ENCODE measurements around the gene TMCO6.
A peak's percentile ranks its signal among the peaks of the same experiment; 100 is the strongest.

TMCO6 gene

GRCh38 chr5:140674211-140674610 lies 35.0 kb downstream of the TMCO6 start:
- TF ChIP-seq CTCF (IDR thresholded peaks at IDR 0.05; ENCODE audit: control insufficient read depth, extremely low read depth, insufficient read depth): no peak
- DNase-seq (ENCODE audit: low read depth): no peak
- no peak overlapping the region for H3K4me3 ChIP-seq (ENCODE audit: low read depth, low read length)

- no peak for DNase-seq (ENCODE audit: low read depth)
- no peak for TF ChIP-seq CTCF (IDR thresholded peaks at IDR 0.05; ENCODE audit: control insufficient read depth, extremely low read depth, insufficient read depth)
- no peak overlapping the region for H3K4me3 ChIP-seq (ENCODE audit: low read depth, low read length)
Observed at GRCh38 chr5:140674629-140675028, 35.4 kb downstream of the TMCO6 start.

GRCh38 chr5:140677947-140678346 lies 38.7 kb downstream of the TMCO6 start:
- no peak overlapping the region for H3K4me3 ChIP-seq (ENCODE audit: low read depth, low read length)
- TF ChIP-seq CTCF (IDR thresholded peaks at IDR 0.05; ENCODE audit: control insufficient read depth, extremely low read depth, insufficient read depth): no peak
- no peak for DNase-seq (ENCODE audit: low read depth)

- no peak for TF ChIP-seq CTCF (IDR thresholded peaks at IDR 0.05; ENCODE audit: control insufficient read depth, extremely low read depth, insufficient read depth)
- no peak overlapping the region for H3K4me3 ChIP-seq (ENCODE audit: low read depth, low read length)
- no peak for DNase-seq (ENCODE audit: low read depth)
Observed at GRCh38 chr5:140678993-140679392, 39.7 kb downstream of the TMCO6 start.

- no peak for DNase-seq (ENCODE audit: low read depth)
- TF ChIP-seq CTCF (IDR thresholded peaks at IDR 0.05; ENCODE audit: control insufficient read depth, extremely low read depth, insufficient read depth): no peak
- H3K4me3 ChIP-seq (ENCODE audit: low read depth, low read length): peak overlapping the region; percentile 98
Observed at GRCh38 chr5:140690376-140690932, 51.2 kb downstream of the TMCO6 start.

- H3K4me3 ChIP-seq (ENCODE audit: low read depth, low read length): peak within 1 kb of the TSS; percentile 98
- peak; percentile 94 for DNase-seq (ENCODE audit: low read depth)
- no peak for TF ChIP-seq CTCF (IDR thresholded peaks at IDR 0.05; ENCODE audit: control insufficient read depth, extremely low read depth, insufficient read depth)
Observed at GRCh38 chr5:140690941-140691924, 52.0 kb downstream of the TMCO6 start, which contains the start of the genes HARS1 and HARS2. Gene HARS1, minus strand, starts transcription at chr5:140691370. Its CDS starts 66 bp downstream, at chr5:140691304. Gene HARS2, plus strand, starts transcription at chr5:140691455. Its CDS starts 194 bp downstream, at chr5:140691649.

Data from LNCaP clone FGC (cell line).